Endometrial microvascular endothelial cells (primary cell): Measurements from ENCODE around the gene ANKS1B. TPM values are rescaled to one million over a fixed set of nuclear protein-coding genes. Genes with fewer than 3 reads are reported as not detected.
"Not testable (repeated sequence)": the region's sequence is repeated elsewhere in the genome, so short reads cannot be mapped to it uniquely, and the experiment has no call there.

ENCODE experiments used
- in situ Hi-C: cut with HindIII; loops from 2 replicates; pipeline ENCODE4 v1.10.0; 2017; ENCODE audit warnings: low sequenced_read_pairs, low pct_unique_long_range_greater_than_20kb; ENCODE audit errors: inconsistent ontology term
- total RNA-seq: library from RNA; depleted of rRNA; stranded (reverse); fragments of >200 nt; gene quantifications from one replicate; pipeline ENCODE4 v1.2.3, GENCODE V29; 2015; ENCODE audit errors: inconsistent ontology term

Gene ANKS1B
- total RNA-seq, 1 donor from 2014 or later, result not detected

DNA sequence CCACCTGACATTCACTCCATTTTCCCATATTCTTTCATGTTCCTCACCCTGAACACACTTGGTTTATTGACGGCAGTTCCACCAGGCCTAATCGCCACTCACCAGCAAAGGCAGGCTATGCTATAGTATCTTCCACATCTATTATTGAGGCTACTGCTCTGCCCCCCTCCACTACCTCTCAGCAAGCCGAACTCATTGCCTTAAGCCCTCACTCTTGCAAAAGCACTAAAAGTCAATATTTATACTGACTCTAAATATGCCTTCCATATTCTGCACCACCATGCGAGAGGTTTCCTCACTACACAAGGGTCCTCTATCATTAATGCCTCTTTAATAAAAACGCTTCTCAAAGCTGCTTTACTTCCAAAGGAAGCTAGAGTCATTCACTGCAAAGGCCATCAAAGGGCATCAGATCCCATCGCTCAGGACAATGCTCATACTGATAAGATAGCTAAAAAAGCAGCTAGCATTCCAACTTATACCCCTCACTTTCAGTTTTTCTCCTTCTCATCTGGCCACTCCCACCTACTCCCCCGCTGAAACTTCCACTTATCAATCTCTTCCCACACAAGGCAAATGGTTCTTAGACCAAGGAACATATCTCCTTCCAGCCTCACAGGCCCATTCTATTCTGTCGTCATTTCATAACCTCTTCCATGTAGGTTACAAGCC is 265.2 kb downstream of the ANKS1B start:
- in situ Hi-C loops, result not testable (repeated sequence)

DNA sequence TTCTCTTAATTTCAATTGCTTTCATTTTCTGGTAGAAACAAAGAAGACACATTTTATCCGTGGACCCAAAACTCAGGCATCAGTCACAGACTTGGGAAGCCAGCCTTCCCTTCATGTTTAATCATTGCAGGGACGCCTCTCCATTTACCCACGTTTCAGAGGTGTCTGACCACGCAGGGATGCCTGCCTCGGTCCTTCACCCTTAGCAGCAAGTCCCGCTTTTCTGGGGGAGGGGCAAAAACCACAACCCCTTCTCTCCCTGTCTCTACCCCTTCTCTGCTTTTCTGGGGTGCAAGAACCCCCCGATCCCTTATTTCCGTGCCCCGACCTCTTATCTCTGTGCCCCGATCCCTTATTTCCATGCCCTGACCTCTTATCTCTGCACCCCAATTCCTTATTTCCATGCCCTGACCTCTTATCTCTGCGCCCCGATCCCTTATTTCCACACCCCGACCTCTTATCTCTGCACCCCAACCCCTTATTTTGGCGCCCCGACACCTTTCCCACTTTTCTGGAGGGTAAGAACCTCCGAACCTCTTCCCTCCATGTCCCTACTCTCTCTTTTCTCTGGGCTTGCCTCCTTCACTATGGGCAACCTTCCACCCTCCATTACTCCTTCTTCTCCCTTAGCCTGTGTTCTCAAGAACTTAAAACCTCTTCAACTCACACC is 268.8 kb downstream of the ANKS1B start:
- in situ Hi-C loops, result not testable (repeated sequence)

DNA sequence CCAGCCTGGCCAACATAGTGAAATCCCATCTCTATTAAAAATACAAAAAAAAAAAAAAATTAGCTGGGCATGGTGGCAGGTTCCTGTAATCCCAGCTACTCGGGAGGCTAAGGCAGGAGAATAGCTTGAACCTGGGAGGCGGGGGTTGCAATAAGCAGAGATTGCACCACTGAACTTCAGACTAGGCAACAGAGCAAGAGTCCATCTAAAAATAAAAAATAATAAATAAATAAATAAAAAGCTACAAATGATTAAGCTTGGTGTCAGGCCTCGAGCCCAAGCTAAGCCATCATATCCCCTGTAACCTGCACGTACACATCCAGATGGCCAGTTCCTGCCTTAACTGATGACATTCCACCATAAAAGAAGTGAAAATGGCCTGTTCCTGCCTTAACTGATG is 269.8 kb downstream of the ANKS1B start:
- in situ Hi-C loops, result not testable (repeated sequence)

DNA sequence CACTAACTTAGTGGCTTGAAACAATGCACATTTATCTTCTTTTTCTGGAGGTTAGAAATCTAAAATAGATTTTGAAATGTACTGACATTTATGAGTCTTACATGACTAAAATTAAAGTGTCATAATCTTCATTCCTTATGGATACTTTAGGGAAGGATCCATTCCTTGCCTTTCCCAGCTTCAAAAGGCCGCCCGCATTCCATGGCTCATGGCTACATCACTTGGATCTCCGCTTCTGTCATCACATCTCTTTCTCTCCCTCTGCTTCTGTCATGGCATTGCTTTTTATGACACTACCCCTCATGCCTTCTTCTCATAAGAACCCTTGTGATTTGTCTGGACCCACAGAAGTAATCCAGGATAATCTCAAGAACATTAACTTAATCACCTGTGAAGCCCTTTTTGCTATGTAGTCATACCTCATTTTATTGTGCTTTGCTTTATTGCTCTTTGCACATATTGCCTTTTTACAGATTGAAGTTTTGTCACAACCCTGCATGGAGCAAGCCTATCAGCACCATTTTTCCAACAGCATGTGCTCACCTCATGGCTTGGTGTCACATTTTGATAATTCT is 270.7 kb downstream of the ANKS1B start:
- in situ Hi-C loops, result no loop called here

DNA sequence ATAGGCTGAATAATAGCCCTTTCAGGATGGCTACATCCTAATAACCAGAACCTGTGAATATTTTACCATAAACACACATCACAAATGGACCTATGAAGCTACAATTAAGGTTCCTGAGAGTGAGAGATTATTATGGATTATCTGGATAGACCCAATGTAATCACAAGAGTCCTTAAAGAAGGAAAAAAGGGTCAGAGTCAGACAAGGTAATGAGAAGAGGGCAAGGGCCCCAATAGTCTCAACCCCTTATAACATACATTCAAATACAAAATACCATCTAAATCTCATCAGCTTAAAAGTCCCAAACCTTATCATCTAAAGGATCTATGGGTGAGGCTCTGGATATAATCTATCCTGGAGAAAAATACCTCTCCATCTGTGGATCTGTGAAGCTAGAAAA is 272.5 kb downstream of the ANKS1B start:
- in situ Hi-C loops, result no loop called here

DNA sequence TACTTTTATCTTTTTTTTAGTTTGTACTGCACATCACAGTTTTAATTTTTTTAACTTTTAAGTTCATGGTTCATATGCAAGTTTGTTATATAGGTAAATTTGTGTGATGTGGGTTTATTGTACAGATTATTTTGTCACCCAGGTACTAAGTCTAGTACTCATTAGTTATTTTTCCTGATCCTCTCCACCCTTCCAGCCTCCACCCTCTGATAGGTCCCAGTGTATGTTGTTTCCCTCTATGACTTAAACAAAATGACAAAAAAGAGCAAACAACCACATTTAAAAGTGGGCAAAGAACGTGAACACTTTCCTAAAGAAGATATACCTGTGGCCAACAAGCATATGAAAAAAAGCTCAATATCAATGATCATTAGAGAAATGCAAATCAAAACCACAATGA is 273.5 kb downstream of the ANKS1B start:
- in situ Hi-C loops, result no loop called here

DNA sequence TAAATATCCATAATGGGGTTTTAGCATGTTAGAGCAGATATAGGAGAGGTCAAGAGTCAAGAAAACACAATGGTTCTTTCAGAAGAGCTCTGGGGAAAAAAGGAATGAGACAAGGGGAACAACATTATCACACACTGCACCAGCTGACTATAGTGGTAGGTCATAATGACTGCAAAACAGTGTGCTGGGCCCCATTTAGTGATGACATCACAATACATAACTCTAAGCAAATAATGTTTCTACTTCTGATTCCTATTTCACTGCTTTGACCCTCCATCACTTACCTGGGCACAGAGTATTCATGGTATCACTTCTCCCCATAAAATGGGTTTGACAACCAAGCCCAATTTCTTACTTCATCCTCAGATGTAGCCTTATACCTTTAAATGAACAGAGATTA is 275.1 kb downstream of the ANKS1B start:
- in situ Hi-C loops, result no loop called here

DNA sequence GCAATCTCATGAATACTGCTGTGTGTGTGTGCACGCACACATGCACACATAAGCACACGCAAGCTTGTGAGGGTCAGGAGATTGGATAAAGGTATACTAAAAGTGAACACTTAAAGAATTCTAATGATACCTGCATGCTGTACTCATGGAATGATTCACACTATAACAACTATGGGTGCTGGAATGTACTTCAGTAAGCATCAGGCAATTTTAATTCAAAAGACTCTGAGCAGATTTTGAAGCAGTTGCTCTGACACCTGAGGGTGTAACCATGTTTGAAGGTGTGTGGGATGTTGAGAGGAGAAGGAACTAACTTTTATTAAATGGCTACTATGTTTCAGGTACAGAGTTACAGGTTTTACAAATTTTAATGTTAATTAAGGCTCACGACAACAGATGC is 275.6 kb downstream of the ANKS1B start:
- in situ Hi-C loops, result no loop called here

DNA sequence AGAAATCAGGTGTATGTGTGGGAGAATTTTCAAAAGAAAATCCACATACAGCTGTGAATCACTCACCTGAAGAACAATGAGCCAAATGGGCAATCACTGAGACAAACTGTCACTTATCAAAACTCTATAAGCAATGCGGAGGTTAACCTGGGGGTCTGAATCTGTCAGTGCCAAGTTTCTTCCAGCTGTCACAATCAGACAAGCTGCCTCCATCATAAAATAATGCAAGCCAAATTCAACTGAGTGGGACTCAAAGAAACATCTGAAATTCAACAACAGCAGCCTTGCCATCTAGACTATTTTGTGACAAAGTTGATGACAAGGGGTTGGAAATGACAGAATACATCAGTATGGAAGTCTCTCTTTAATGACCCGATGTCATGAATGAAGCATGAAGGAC is 276.9 kb downstream of the ANKS1B start:
- in situ Hi-C loops, result no loop called here

DNA sequence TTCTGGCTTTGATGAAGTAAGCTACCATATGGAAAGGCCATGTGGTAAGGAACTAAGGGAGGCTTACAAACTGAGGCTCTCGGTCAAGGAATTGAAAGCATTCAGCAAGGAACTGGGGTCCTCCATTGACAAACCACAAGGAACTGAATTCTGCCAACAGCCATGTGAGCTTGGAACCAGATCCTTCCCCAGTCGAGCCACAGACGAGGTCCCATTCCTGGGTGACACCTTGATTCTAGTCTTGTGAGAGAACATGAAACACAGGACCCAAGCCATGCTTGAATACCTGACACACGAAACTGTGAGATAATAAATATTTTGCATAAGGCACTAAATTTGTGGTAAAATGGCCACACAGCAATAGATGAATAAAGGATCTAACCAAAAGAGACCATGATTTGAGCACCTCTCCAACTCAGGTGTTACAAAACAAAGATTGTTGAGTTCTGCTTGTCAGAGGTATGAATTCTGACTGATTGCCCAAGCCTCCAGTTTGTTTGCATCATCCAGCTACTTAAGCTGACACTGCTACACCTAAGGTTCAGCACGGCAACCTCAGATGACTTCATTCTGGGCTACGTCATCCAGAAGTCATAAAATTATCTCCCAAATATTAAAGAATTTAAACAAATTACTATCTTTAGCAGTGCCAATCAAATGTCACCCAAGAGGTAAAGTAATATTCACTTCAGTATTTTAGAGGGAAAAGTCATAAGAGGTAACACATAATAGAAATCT is 277.8 kb downstream of the ANKS1B start:
- in situ Hi-C loops, result no loop called here

DNA sequence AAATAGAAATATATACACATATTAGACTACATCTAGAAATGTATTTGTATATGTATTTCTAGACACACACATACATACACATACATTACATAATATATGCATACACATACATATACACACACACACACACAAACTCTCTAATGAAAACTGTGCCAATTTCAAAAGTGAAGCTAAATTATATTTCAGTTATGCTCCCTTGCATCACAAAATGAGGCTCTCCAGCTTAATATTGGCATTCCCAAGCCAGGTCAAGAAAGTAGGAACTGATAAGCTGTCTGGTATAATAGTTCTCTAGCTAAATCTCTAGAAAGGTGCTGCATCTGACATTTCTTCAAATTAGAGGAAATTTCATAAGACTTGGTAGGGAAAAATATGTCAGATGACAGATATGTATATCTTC is 280.3 kb downstream of the ANKS1B start:
- in situ Hi-C loops, result no loop called here

DNA sequence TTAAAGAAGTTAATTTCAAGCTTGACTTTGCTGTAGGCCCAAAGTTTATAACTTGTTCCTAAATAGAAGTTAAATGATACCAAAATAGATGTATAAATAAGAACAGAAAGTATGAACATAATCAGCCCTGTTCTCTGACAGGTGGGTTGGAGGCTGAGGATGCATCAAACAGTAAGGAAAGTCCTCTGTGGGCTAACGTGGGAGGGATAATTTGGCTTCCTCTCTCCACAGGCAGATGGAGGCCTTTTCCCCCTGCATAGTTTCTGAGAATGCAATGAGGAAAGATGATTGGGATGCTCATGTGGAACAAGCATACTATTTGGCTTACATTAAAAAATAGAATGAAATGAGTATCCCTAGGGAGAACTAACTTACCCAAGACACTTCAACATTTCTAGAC is 280.7 kb downstream of the ANKS1B start:
- in situ Hi-C loops, result no loop called here

DNA sequence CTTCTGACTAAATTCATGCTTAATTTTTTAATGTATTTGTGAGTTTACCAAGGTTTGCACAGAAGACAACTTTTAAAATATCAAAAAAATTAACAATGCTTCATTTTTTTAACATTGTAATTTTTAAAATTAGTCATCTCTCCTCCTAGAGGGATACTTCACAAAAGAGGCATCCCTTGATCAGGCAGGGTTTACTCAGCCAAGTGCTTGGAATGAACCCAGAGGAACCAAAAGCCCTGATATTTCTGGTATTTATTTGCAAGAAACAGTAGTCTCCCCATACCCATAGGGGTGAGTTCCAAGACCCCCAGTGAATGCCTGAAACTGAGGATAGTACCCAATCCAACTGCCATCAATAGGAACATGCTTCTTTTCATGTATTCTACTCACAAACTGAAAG is 284.7 kb downstream of the ANKS1B start:
- in situ Hi-C loops, result no loop called here

DNA sequence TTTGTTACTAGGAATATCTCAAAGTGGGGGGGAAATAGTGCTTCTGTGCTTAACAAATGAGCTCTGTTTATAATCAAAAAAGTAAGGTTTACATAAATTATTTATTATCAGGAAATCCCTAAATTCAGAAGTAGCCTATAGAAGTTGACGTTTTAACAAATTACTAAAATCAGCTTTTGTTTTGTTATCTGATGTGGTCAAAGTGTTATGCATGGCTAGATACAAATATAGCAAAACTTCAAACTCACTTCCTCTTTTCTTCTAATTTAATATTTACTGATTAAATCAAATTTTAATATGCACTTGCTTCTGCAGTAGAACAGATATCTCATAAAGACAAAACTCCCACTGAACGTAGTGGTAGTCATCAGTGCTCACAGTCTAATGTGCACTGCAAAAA is 289.7 kb downstream of the ANKS1B start:
- in situ Hi-C loops, result no loop called here

DNA sequence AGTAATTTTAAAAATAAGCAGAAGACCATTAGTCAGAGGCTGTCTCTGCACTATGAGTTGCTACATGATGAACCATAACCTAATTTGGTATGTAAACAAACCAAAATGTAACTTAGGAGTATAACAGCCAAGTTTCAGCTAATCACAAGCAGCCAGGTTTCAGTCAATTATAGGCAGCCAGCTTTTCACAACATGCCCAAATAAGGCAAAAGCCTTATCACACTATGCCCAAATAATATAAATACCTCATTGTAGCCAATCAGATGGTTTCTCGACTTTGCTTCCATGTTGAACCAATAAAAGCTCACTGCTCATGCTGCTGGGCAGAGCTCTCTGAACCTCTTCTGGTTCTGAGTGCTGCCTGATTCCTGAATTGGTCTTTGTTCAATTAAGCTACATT is 298.6 kb downstream of the ANKS1B start:
- in situ Hi-C loops, result no loop called here

DNA sequence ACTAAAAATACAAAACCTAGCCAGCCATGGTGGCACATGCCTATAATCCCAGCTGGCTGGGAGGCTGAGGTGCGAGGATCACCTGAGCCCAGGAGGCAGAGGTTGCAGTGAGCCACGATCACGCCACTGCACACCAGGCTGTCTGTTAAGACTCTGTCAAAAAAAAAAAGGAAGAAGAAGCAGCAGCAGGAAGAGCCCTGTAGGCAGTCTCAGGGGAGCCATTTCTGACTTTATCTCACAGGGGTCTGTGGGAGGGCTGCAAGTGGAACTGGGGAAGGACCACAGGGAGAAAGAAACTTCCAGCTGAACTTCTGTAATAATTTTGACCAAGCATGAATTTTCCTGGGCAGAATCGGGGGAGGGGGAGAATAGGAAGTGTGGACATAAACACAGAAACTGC is 304.5 kb downstream of the ANKS1B start:
- in situ Hi-C loops, result no loop called here

DNA sequence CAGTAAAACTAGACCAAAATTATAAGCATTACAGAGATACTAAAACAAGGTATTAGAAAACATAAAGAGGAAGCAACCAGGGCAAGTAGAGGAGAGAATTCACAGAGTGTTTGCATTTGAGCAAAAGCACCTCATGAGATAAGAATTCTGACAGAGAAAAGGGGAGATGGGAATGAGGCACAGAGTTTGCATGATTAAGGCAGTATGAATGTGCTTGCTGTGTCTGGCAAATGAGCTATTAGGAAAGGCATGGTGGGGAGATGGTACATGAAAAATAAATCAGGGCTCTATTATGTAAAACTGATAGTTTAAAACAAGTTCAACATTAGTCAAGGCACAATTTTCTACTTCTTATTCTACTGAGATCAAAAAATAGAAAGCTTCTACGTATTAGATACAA is 314.1 kb downstream of the ANKS1B start:
- in situ Hi-C loops, result no loop called here

DNA sequence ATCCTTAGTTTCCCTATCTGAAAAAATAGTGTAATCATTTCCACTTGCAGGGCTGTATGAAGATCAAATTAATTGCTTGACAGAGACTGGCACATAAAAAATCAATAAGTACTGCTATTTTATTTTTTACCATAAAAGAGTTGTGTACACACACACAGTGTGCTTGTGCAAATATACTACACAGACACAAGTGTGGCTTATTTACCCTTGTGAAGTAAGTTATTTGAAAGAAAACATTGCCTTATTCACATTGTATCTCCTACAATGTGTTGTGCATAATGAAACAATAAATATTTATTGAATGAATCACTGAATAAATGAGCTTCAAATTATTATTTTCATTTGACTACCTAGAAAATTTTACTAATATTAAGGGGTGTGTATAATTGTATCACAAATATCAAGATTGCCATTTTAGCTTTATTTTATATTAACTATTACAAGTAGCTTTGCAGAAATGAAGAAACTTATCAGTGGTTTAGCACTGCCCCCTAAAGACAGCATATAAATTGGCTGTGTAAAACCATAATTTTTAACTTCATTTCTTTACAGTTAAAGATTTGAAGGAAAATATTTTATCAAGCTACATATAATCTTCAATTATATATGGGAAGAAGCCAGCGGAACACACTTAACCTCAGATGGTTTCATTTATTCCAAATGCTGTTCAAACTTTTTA is 325.9 kb downstream of the ANKS1B start:
- in situ Hi-C loops, result no loop called here

DNA sequence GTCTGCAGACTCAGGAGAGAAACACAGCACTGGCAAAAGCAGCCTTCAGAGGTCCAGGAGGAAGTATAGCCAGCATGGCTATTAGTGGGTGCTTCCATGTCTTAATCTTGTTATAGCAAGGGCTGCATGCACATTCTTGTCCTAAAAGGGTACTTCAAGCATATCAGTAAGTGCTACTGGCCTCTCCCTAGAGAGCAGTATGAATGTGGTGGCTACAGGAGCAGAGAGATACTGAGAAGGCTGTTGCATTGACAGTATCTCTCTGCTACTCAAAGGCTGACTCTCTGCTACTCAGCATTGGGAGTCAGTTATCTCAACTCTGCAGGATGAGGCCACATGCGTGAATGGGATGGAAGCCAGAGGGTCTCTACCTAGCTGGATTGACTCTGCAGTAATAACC is 335.2 kb downstream of the ANKS1B start:
- in situ Hi-C loops, result no loop called here
